Parathyroid adenoma (tissue), 2 donors: ENCODE measurements around the gene NAV2.
"Not testable (repeated sequence)": the region's sequence is repeated elsewhere in the genome, so short reads cannot be mapped to it uniquely, and the experiment has no call there.

Experiments
- H2AFZ ChIP-seq: fragments of 300-600 bp; sonication (generic); one replicate; pipeline ENCODE4 v1.7.0; 2017; ENCODE audit warnings: antibody characterized with exemption, mild to moderate bottlenecking
- H3K27ac ChIP-seq: fragments of 300-600 bp; sonication (generic); one replicate; pipeline ENCODE4 v1.7.0; 2017
- H3K27me3 ChIP-seq: fragments of 300-600 bp; sonication (generic); one replicate; pipeline ENCODE4 v1.7.0; 2017; ENCODE audit warnings: low read length; ENCODE audit not compliant: control insufficient read depth, insufficient read depth
- H3K36me3 ChIP-seq: fragments of 300-600 bp; sonication (generic); one replicate; pipeline ENCODE4 v1.7.0; 2017; ENCODE audit warnings: low read length; ENCODE audit not compliant: control insufficient read depth, insufficient read depth
- H3K4me1 ChIP-seq: fragments of 300-600 bp; sonication (generic); one replicate; pipeline ENCODE4 v1.7.0; 2017; ENCODE audit warnings: control low read depth
- H3K4me2 ChIP-seq: fragments of 300-600 bp; sonication (generic); one replicate; pipeline ENCODE4 v1.7.0; 2017; ENCODE audit warnings: low read length
- H3K4me3 ChIP-seq: fragments of 300-600 bp; sonication (generic); one replicate; pipeline ENCODE4 v1.7.0; 2017; ENCODE audit warnings: low read depth, low read length
- H3K79me2 ChIP-seq: fragments of 300-600 bp; sonication (generic); one replicate; pipeline ENCODE4 v1.7.0; 2017; ENCODE audit warnings: control low read depth
- H3K9ac ChIP-seq: fragments of 300-600 bp; sonication (generic); one replicate; pipeline ENCODE4 v1.7.0; 2017; ENCODE audit warnings: mild to moderate bottlenecking
- H3K9me3 ChIP-seq: fragments of 300-600 bp; sonication (generic); one replicate; pipeline ENCODE4 v1.7.0; 2017; ENCODE audit warnings: low read length; ENCODE audit not compliant: control insufficient read depth
- TF ChIP-seq, protein P1 (sequence below): fragments of 300-600 bp; sonication (generic); IDR thresholded peaks from one replicate; pipeline ENCODE4 v1.7.0; 2017; ENCODE audit warnings: antibody characterized with exemption, mild to moderate bottlenecking
- donor health status: primary hyperparathyroidism.

NAV2 gene

DNA sequence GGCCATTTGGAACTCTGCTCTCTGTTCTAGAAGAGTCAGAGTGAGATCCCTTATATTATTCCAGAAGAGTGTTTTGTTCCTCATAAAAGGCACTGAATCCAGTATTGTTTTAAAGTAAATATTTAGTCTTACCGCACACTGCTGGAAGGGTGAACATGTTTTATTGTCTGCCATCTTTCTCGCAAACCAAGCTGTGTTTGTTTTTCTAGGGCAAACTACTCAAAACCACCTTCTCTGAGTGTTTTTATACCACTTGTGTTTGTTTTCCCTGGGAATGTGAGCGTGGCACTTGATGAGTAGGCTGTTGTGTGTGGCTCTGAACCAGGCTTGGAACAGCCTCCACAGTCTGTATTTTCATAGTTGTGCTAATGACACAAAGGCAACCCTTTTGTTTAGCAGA, 357.8 kb downstream of the NAV2 start:
- H3K4me3 ChIP-seq: no peak overlapping the region
- H3K4me1 ChIP-seq: no peaks in the 10 kb centered on the region
- H3K9ac ChIP-seq: no peak overlapping the region
- no peaks in the 10 kb centered on the region for H3K9me3 ChIP-seq
- H2AFZ ChIP-seq: no peak overlapping the region
- H3K27me3 ChIP-seq: no peaks in the 10 kb centered on the region
- H3K79me2 ChIP-seq: no peaks in the 10 kb centered on the region
- H3K36me3 ChIP-seq: no peaks in the 10 kb centered on the region
- H3K27ac ChIP-seq: no peak overlapping the region
- TF ChIP-seq, protein P1, sequence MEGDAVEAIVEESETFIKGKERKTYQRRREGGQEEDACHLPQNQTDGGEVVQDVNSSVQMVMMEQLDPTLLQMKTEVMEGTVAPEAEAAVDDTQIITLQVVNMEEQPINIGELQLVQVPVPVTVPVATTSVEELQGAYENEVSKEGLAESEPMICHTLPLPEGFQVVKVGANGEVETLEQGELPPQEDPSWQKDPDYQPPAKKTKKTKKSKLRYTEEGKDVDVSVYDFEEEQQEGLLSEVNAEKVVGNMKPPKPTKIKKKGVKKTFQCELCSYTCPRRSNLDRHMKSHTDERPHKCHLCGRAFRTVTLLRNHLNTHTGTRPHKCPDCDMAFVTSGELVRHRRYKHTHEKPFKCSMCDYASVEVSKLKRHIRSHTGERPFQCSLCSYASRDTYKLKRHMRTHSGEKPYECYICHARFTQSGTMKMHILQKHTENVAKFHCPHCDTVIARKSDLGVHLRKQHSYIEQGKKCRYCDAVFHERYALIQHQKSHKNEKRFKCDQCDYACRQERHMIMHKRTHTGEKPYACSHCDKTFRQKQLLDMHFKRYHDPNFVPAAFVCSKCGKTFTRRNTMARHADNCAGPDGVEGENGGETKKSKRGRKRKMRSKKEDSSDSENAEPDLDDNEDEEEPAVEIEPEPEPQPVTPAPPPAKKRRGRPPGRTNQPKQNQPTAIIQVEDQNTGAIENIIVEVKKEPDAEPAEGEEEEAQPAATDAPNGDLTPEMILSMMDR: no peak
- H3K4me2 ChIP-seq: no peak overlapping the region

DNA sequence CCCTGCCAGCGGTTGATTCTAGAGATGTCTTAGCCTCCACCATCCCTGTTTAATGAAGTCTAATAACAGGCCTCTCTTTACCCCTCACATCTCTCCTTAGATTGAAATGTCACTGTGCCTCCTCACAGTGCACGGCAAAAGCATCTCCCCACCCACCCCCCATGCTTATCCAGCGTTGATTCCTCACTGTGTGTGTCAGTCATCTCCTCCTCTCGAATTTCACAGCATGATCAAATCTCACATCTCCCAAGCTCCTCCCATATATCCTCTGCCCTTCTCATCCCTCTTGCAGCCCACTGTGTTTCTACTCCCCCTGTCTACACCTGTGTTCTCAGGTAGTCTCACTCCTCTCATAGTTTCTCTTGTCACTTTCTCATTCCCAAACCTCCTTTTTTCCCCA, 363.0 kb downstream of the NAV2 start:
- Histone ChIP-seq H3K4me1 (no peaks in the 10 kb centered on the region), H3K36me3 (no peaks in the 10 kb centered on the region), H3K79me2 (no peaks in the 10 kb centered on the region), H2AFZ (no peak overlapping the region), H3K4me2 (no peak overlapping the region), H3K27me3 (no peaks in the 10 kb centered on the region), H3K9me3 (no peaks in the 10 kb centered on the region), H3K27ac (no peak overlapping the region), H3K9ac (no peak overlapping the region), H3K4me3 (no peak overlapping the region)
- TF ChIP-seq, protein P1: no peak

DNA sequence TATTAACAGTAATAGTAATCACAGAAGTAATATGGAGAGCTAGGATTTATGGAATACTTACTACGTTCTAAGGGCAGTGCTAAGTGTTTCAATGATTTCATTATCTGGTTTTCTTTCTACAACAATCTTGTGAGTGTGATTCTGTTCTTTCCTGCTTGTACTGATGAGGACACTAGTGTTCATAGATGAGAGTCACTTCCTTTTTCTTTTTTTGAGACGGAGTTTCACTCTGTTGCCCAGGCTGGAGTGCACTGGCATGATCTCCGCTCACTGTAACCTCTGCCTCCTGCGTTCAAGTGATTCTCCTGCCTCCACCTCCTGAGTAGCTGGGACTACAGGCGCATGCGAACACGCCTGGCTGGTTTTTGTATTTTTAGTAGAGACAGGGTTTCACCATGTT, 366.2 kb downstream of the NAV2 start:
- no peaks in the 10 kb centered on the region for H3K79me2 ChIP-seq
- H2AFZ ChIP-seq: no peak overlapping the region
- no peak overlapping the region for H3K4me2 ChIP-seq
- no peak overlapping the region for H3K27ac ChIP-seq
- H3K4me1 ChIP-seq: no peaks in the 10 kb centered on the region
- H3K27me3 ChIP-seq: no peaks in the 10 kb centered on the region
- H3K36me3 ChIP-seq: no peaks in the 10 kb centered on the region
- TF ChIP-seq, protein P1: no peak
- no peaks in the 10 kb centered on the region for H3K9me3 ChIP-seq
- no peak overlapping the region for H3K9ac ChIP-seq
- H3K4me3 ChIP-seq: no peak overlapping the region

DNA sequence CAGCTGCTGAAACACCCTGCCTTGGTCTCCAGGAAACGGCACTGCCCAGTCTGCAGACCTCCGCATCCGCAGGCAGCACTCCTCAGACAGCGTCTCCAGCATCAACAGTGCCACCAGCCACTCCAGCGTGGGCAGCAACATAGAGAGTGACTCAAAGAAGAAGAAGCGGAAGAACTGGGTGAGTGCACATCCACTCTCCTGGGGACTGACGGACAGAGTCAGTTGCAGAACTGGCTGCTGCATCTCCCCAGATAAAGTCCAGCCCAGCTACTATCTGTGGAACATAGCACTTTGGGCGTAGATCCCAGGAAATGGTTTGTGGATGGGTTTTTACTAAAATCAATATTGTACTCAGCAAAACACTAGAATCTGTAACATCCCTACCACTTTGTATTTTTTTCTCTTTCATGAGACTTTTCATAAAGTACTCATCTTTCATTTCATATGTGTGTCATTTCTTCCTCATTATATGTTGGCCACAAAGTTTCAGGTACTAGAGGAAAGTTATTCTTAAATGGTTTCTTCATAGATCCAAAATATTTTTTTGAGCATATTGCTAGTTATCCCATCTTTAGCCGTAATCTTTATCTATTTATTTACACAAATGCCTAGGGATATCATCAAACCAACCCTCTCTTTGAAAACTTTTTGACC, 367.5 kb downstream of the NAV2 start:
- no peaks in the 10 kb centered on the region for H3K4me1 ChIP-seq
- no peaks in the 10 kb centered on the region for H3K27me3 ChIP-seq
- no peak overlapping the region for H3K4me2 ChIP-seq
- no peak overlapping the region for H3K9ac ChIP-seq
- H2AFZ ChIP-seq: no peak overlapping the region
- no peaks in the 10 kb centered on the region for H3K79me2 ChIP-seq
- H3K9me3 ChIP-seq: no peaks in the 10 kb centered on the region
- TF ChIP-seq, protein P1: no peak
- H3K4me3 ChIP-seq: no peak overlapping the region
- no peak overlapping the region for H3K27ac ChIP-seq
- H3K36me3 ChIP-seq: no peaks in the 10 kb centered on the region

DNA sequence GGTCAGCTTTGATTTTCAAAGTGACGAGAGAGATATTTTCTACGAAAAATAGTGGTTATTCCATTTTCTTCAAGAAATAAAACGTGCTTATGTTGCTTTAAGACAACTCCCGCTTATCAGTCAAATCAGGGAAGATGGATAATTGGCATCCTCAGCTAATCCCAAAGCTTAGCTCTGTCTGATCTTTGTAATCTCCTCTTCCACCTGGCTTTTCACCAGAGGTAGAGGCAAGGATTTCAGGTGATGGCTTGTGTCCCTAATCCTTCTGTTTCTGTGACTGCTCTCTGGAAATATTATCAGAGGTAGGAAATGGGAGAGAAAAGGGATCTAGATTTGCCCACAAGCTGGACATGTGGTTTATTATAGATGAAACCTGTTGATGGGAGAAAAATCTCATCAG, 368.7 kb downstream of the NAV2 start:
- no peaks in the 10 kb centered on the region for H3K9me3 ChIP-seq
- no peak overlapping the region for H3K4me2 ChIP-seq
- H3K27me3 ChIP-seq: no peaks in the 10 kb centered on the region
- no peaks in the 10 kb centered on the region for H3K36me3 ChIP-seq
- H3K4me1 ChIP-seq: no peaks in the 10 kb centered on the region
- no peak overlapping the region for H3K27ac ChIP-seq
- no peaks in the 10 kb centered on the region for H3K79me2 ChIP-seq
- H3K9ac ChIP-seq: no peak overlapping the region
- no peak overlapping the region for H2AFZ ChIP-seq
- TF ChIP-seq, protein P1: no peak
- H3K4me3 ChIP-seq: no peak overlapping the region

DNA sequence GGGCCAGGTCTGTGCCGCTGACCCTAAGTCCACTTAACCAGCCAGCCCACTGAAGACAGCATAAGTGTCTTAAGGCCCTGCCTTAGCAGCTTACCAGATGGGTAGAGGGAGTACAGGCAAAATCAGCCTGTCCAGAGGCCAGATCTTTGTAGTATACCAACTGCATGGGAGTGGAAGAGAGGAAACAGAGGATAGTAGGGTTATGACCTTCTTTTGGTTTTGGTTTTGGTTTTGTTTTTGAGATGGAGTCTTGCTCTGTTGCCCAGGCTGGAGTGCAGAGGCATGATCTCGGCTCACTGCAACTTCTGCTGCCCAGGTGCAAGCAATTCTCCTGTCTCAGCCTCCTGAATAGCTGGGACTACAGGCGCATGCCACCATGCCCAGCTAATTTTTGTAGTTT, 371.2 kb downstream of the NAV2 start:
- H3K36me3 ChIP-seq, H3K9me3 ChIP-seq, H3K27me3 ChIP-seq, H3K27ac ChIP-seq, H2AFZ ChIP-seq, H3K4me1 ChIP-seq, H3K4me3 ChIP-seq, H3K9ac ChIP-seq, H3K4me2 ChIP-seq, H3K79me2 ChIP-seq: not testable (repeated sequence)
